D721Med (cell line): Measurements from ENCODE around the gene CROT.
"Not testable (repeated sequence)": the region's sequence is repeated elsewhere in the genome, so short reads cannot be mapped to it uniquely, and the experiment has no call there.

Experiments used
- DNase-seq: peaks from one replicate; pipeline ENCODE4 v3.0.0; 2011; ENCODE audit warnings: low spot score; ENCODE audit not compliant: insufficient read length
- FAIRE-seq: peaks from 2 replicates; lab custom pipeline; 2011; peaks lifted over from hg19 to GRCh38; lab: Jason Lieb, UNC
- TF ChIP-seq, protein P1 (sequence below): IDR thresholded peaks from 2 replicates; pipeline ENCODE4 v1.5.1; 2012; ENCODE audit warnings: mild to moderate bottlenecking, control low read depth; ENCODE audit not compliant: insufficient read depth; ENCODE audit errors: missing control alignments

CROT gene

DNA sequence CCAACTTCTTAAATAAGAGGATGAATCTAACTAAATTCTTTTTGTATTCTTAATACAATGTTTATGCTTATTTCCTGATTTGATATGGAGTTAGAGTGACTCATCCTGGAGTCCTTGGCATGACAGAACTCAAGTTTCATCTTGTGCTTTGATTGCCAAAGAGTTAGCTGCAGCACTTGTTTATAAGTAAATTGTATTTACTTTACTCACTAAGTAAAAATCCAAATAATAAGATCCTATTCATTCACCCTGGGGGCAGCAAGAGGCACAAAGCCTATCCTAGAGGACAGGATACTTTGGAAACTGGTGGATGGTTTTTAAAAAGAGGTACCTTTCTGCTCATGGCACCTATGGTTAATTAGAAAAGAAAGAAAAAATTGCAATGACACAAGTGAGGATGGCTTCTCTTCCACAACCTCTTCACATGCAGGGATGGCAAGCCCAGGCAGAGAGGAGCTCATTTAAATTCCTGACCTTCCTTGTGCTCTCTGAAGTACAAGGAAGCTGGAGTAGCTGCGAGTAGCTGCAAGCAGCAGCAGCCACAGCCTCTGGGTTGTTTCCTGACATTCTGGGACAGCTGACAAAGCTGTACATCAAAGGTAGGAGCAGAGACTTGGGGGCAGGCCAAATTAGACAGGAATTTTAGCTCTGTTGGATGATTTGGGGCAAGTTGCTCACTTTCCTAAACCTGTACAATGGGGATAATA lies 28.5 kb upstream of the CROT start:
- TF ChIP-seq, protein P1, sequence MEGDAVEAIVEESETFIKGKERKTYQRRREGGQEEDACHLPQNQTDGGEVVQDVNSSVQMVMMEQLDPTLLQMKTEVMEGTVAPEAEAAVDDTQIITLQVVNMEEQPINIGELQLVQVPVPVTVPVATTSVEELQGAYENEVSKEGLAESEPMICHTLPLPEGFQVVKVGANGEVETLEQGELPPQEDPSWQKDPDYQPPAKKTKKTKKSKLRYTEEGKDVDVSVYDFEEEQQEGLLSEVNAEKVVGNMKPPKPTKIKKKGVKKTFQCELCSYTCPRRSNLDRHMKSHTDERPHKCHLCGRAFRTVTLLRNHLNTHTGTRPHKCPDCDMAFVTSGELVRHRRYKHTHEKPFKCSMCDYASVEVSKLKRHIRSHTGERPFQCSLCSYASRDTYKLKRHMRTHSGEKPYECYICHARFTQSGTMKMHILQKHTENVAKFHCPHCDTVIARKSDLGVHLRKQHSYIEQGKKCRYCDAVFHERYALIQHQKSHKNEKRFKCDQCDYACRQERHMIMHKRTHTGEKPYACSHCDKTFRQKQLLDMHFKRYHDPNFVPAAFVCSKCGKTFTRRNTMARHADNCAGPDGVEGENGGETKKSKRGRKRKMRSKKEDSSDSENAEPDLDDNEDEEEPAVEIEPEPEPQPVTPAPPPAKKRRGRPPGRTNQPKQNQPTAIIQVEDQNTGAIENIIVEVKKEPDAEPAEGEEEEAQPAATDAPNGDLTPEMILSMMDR = no peak
- DNase-seq = no peak
- no peak for FAIRE-seq

DNA sequence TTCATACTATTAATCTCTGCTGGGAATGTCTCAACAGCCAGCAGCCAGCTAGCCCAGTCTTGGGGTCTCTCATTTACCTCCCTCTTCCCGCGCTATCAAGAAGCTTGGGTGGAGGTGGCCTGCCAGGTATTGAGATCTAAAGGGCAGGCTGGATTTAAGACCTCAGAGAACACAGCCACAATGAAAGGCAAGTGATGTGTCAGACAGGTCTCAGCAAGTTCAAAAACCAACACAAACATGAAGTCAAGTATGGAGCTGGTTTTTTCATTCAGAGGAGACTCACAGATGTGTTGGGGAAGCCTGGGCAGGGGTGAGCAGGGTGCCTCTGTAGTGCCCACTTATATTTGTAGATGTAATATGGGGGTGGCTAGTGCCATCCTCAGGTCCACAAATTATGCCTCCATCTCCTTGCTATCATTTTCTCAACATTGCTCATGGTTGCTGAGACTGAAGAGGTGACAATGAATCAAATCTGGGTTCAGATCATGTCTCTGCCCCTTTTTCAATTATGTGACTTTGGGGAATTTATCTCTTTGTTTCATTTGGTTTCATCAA lies 27.7 kb upstream of the CROT start:
- no peak for FAIRE-seq

DNA sequence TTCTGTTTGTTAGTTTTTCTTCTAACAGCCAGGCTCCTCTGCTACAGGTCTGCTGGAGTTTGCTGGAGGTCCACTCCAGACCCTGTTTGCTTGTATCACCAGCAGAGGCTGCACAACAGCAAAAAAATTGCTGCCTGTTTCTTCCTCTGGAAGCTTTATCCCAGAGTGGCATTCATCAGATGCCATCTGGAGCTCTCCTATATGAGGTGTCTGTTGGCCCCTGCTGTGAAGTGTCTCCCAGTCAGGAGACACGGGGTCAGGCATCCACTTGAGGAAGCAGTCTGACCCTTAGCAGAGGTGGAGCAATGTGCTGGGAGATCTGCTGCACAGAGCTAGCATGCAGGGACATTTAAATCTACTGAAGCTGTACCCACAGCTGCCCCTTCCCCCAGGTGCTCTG lies 26.7 kb upstream of the CROT start:
- DNase-seq = no peak
- TF ChIP-seq, protein P1 = no peak
- no peak for FAIRE-seq

More for the DNA sequence above, 27.7 kb upstream of the CROT start:
- no peak for DNase-seq
- TF ChIP-seq, protein P1 = no peak

DNA sequence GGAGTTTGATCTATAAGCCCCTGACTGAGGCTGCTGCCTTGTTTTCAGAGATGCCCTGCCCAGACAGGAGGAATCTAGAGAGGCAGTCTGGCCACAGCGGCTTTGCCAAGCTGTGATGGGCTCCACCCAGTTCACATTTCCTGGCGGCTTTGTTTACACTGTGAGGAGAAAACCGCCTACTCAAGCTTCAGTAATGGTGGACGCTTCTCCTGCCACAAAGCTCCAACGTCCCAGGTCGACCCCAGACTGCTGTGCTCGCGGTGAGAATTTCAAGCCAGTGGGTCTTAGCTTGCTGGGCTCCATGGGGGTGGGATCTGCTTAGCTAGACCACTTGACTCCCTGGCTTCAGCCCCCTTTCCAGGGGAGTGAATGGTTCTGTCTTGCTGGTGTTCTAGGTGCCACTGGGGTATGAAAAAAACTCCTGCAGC lies 26.3 kb upstream of the CROT start:
- not testable (repeated sequence) for DNase-seq, FAIRE-seq

DNA sequence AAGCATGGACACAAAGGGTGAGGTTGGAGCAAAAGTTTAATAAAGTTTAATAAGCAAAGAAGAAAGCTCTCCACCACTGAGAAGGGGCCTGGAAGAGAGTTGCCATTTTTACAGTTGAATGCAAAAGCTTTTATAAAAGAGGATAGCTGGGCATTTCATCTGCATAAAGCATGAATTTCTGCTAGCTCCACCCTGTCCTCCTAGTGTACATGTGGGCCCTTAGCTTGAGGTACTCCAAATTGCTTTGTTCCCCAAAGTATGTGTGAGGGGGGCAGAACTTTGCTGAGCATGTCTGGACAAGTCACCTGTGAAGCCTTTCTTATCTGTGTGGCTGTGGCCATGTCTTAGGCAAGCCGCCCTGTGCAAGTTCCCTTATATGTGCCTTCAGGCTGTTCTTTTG lies 22.6 kb upstream of the CROT start:
- no peak for DNase-seq
- no peak for FAIRE-seq
- TF ChIP-seq, protein P1 = no peak

DNA sequence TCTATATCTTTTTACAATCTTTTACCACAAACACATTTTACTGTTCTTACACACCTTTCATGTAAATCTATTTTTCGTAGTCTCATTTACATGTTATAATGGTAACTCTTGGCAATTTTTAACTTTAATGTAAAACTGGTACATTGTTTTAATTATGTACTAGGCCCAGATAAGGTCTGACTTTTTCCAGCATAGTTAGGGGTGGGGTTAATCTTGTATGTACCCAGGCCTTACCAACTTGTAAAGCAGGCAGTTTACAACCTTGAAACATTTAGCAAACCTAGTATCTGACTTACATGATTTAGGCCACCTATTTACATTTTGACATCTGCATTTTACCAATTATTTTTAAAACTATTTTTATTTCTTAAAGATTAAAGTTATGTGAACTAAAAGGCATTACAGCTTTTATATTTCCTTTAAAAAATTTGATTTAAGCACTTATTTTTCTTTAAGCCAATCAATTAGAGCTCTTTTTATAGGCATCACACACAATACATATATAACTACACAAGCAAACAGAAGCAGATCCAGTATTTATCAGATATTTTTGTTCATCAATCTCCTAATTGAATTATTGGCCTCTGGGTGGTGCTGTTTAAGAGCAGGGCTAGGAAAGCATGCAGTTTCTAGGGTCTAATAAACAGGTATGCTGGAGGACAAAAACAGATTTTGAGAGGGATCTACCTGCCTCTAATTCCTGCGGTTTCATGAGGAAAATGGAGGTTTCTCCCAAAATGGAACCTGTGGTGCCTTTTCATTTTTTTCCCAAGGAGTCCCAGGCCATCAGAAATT lies 19.7 kb upstream of the CROT start:
- TF ChIP-seq, protein P1 = no peak
- DNase-seq (no peak), FAIRE-seq (no peak)

DNA sequence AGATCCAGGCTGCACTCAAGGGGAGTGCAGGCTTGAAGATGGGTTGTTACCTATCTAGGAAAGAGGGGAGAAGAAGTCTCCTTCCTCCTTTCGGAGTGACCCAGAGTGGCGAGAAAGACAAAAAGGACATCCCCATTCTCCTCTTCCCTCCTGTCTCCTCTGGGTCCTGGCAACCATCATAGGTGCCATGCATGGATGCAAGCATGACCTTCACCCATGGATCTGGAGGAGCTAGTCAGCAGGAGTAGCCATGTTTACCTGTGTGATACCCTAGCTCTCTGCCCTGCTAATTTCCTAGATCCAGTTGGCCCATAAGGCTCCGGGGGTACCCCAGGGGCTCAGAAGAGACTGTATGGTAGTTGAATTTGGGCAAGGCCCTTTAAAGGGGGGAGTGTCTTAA lies 17.2 kb upstream of the CROT start:
- DNase-seq (no peak), FAIRE-seq (no peak)
- TF ChIP-seq, protein P1 = no peak
